HG03520 (cell line): ENCODE measurements around the gene WDR74.
"Not testable (repeated sequence)": the region's sequence is repeated elsewhere in the genome, so short reads cannot be mapped to it uniquely, and the experiment has no call there.

Source experiments
- ATAC-seq: cut with Tn5 transposase; IDR thresholded peaks from one replicate; pipeline ENCODE4 v1.9.1; 2021; ENCODE audit warnings: mild to moderate bottlenecking, moderate library complexity; ENCODE audit not compliant: unreplicated experiment

WDR74 gene

DNA sequence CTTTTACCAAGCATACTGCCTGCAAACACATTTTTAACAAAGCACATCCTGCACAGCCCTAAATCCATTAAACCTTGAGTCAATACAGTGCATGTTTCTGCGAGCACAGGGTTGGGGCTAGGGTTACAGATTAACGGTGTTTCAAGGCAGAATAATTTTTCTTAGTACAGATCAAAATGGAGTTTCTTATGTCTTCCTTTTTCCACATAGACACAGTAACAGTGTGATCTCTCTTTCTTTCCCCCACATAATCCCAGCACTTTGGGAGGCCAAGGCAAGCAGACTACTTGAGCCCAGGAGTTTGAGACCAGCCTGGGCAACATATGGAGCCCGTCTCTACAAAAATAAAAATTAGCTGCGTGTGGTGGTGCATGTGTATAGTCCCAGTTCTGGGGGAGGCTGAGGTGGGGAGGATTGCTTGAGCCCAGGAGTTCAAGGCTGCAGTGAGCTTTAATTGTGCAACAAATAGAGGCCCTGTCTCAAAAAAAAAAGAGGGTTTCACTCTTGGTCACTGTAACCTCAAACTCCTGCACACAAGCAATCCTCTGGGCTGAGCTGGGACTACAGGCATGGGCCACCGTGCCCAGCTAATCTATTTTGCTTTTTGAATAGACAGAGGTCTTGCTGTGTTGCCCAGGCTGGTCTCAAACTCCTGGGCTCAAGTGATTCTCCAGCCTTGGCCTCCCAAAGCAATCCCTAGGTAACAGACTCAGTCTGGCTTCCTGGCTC is 21.6 kb upstream of the WDR74 start:
- no peak for ATAC-seq

DNA sequence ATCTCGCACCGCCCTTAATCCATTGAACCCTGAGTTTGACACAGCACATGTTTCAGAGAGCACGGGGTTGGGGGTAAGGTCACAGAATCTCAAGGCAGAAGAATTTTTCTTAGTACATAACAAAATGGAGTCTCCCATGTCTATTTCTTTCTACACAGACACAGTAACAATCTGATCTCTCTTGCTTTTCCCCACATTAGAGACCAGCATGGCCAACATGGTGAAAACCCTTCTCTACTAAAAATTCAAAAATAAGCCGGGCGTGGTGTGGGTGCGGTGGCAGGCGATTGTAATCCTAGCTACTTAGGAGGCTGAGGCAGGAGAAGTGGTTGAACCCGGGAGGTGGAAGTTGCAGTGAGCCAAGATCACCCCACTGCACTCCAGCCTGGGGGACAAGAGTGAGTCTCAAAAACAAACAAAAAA is 19.9 kb upstream of the WDR74 start:
- ATAC-seq = not testable (repeated sequence)

DNA sequence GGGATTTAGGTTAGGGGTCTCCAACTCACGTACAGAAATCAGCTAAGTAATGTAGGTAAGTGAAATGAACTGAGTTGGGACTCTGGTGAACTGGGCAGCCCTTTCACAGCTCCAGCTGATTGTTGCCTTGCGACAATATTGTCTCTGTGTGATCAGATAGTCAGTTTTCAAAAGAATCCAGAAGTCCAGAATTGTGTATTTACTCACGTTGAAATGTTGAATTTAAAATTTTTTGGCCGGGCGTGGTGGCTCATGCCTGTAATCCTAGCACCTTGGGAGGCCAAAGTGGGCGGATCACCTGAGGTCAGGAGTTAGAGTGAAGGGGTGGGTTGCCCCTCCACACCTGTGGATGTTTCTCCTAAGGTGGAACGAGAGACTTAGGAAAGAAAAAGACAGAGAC is 18.8 kb upstream of the WDR74 start:
- ATAC-seq = no peak

DNA sequence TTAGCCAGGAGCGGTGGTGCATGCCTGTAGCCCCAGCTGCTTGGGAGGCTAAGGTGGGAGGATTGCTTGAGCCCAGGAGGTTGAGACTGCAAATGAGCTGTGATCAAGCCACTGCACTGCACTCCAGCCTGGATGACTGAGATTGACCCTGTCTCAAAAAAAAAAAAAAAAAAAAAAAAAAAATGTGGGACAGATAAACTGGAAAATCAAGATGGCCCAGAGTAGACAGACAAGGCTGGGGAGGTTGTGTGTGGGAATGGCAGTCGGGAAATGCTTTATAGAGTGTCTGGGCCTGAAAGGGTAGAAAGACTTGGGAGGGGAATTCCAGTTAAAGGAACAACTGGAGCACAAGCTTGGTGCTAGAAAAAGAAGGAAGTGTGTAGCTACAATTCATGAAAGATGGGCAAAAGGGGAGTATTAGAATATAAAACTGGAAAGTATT is 18.2 kb upstream of the WDR74 start:
- no peak for ATAC-seq

DNA sequence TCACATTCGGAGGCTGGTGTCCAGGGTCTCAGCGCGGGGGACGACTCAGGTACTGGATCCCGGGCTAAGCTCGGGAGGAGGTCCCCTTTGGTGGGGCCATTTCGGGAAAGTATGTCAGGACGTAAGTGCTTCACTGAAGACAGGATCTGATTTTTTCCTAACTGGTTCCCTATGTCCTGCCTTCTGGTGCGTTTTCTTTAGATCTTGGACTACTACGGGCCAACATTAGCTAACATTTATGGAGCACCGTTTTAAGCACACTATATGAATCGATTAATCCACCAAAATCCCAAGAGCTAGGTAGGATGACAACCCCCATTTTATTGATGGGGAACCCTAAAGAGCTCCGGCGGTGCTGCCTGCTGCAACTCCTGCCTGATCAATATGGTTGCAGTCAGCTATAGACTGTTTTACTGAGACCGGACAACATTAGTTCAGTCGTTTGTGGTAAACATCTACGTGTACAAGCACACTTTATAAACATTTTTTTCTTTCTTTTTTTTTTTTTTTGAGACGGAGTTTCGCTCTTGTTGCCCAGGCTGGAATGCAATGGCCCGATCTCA is 17.0 kb upstream of the WDR74 start:
- ATAC-seq = no peak

DNA sequence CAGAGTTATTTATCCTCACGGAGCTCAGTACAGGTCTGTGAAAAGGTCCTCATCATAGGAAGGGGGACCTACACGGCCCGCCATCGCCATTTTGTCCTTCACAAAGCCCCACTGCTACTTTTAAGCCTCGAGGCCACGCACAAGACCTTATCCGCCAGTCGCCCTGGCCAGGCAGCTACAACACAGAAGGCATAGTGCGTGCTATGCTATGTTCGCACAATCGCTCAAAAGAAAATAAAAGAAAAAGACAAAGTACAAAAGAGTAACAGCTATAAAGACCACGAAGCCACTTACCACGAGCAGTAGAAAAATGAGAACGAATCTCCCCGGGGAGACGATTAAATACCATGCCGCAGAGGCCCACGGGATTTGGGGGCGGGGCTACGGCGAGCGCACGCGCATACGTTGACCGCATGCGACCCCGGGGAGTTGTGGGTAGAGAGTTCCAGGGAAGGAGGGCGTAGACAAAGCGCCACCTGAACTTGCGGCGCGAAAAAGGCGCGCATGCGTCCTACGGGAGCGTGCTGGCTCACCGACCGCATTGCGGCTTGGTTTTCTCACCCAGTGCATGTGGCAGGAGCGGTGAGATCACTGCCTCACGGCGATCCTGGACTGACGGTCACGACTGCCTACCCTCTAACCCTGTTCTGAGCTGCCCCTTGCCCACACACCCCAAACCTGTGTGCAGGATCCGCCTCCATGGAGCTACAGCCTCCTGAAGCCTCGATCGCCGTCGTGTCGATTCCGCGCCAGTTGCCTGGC is 16.4 kb upstream of the WDR74 start:
- ATAC-seq = peak; percentile 83

DNA sequence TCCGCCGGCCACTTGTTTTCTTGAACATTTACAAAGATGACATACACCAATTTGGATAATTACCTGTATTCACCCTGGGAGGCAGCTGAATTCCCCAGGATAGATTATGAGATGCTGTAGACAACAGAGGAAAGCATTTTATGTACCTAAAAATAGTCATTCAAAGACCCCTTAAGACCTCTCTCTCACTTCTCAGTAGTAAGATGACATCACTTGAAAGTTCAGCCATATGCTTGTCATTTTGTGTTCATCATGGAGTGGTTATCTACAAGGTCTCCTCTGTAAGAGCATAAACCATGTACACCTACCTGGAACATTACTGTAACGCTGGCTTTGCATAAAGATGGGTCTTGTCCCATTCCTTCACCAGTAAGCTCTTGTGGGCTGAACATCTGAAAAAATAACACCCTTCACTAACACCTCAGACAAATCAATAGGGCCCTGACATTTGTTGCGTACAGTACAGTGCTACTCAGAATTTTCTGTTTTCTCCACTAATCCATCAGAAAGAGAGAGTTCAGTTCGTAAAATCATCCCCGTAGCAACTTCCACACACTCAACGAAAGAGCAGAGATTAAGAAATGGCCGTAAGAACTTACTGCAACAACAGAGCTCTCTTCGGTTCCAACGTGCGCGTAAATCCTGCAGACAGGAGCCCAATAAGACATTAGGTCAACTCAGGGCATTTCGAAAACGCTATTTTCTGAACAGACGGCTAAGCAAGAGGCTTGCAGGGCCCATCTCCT is 15.6 kb upstream of the WDR74 start:
- ATAC-seq = no peak

DNA sequence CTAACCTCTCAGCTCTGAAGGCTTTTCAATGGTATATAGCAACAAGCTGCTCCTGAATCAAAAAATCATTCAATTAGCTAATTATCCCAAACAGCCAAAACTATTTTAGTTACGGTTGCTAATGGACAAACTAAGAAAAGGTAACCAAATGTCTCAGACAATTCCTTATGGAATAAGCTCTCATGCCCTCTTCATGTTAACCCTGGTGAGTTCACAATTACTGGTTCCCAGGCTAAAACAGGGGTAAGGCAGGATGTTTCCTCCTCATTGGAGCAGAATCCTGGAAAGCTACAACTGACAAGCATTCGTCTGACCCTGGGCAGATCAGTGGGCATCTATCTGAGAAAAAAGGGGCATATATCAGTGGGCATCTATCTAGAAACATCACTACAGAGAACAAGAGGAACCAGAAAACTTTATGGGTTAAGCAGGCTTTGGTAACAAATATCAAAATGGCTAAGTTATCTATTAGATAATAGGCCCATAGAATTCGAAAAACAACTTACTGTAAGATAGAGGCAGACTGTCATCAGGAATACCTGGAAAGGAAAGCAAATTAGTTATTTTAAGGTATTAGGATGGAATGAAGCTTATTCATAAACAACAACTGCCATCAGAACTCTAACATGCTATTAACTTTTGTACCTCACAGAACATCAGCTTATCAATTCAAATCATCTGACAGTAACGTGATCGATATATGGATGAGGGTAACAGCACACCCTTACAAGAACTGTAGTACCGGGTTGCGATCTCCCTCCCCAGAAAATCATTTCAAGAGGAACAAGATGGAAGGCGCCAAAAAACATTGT is 14.8 kb upstream of the WDR74 start:
- no peak for ATAC-seq

DNA sequence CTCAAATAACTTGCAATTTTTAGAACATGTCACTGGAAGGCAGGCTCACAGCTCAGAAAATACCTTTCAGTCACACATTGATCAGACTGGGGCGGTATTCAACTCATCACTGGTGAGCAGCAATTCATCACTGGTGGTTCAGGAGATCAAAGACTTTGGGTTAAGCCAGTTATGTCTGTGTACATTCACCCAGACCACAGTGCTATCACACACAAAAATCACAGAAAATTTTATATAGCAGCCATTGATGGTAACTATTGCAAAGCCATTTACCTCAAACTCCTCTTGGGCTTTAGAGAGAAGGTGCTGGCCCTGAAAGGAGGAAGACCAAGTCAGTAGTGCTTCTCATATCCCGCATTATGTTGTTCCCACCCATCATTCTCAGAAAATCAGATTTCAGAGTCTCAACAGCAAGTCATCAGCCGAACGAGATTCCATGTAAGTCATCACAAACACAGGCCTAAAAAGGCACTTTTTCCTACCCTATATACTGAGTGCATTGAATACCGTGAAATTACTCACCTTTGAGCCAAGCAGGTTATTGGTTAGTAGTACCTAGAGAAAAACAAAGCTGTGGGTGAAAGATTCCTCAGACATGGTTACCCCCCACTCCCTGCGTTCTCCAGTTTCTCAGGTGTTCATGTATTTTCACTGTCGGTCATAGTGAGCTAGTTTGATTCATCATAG is 14.0 kb upstream of the WDR74 start:
- ATAC-seq = no peak

DNA sequence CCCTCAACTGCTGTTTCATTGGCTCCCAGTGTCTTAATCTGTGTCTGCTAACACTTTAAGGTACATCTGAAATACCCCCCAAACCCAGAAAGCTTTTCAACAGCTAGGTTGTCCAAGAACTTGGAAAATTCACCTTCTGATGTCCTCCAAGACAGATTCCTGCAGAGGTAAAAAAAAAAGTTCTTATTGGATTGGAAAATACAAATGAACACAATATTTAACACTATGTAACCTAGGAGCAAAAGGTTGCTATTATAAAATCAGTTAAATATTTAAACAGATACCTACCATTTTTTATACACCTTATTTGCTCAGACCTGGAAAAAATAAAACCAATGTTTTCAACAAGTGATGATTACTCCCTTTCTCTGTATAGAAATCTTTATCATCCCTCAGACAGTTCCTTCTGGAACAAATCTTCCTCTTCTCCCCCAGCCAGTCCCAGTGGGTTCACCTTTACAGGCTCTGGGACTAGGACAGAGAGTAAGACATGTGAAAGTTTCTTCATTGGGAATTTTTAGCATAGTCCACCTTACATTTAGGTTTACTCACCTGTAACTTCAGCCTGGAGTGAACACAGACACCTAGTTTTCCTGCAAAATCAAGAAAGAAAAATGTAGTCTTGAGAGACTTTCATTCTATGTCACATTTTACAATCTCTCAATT is 13.3 kb upstream of the WDR74 start:
- no peak for ATAC-seq

DNA sequence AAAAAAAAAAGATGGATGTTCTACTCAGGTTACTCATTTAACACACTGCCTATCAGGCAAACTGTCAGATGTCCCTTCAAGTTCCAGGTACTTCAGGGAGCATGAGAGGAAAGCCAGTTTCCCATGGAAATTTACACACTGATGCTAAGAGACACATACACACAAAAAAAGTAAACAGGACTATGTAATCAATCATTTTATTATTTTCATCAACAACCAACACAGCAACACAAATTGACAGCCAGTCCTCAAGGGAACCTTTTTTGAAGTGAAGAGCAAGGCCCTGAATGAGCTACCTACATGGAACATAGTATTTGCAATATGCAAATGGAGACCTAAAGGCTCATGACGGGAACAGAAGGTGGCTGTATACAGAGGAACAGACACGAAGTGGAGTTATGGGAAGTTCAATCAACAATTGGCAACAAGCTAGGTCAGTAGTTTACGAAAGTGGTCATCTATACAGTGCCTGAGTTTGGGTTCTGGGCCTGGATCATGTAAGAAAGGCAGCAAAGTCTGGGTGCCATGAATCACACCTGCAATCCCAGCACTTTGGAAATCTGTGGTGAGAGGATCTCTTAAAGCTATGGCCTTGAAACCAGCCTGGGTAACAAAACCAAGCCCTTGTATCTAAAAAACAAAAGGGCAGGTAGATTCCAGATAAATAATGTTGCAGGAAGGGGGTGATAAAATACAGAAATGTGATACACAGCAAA is 12.6 kb upstream of the WDR74 start:
- no peak for ATAC-seq

DNA sequence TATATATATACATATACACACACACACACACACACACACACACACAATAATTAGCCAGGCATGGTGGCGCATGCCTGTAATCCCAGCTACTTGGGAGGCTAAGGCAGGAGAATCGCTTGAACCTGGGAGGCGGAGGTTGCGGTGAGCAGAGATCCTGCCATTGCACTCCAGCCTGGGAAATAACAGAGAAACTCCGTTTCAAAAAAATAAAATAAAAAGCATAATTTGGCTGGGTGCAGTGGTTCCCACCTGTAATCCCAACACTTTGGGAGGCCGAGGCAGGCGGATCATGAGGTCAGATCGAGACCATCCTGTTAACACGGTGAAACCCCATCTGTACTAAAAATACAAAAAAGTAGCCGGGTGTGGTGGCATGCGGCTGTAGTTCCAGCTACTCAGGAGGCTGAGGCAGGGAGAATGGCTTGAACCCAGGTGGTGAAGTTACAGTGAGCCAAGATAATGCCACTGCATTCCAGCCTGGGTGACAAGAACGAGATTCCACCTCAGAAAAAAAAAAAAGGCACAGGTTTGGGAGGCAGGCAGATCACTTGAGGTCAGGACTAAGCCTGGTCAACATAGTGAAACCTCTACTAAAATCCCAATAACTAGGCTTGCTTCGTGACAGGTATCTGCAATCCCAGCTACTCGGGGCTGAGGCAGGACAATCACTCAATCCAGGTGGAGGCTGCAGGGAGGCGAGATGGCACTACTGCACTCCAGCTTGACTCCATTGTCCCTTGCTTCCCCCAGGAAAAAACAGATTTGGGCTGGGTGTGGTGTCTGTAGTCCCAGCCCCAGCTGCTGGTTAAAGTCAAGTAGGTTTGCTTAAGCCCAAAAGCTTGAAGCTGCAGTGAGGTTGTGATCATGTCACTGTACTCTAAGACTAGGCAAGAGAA is 11.8 kb upstream of the WDR74 start:
- ATAC-seq = no peak

DNA sequence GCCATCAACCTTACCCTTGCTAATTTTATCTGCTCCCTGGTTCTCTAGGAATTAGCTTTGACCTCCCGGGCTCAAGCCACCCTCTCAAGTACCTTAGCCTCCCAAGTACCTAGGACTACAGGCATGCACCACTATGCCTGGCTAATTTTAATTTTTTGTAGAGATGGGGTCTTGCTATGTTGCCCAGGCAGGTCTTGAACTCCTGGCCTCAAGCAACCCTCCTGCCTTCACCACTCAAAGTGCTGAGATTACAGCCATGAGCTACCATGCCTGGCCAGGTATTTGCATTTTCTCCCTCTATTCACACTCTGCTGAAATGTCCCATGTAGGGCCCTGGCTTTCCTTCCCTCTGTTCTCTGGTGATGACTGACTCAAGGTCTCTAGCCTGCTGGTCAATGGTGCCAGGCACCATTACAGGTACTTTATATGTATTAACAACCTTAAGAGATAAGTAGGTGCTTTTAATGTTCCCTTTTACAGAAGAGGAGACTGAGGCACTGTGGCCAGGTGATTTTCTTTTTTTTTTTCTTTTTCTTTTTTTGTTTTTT is 8.5 kb upstream of the WDR74 start:
- no peak for ATAC-seq

DNA sequence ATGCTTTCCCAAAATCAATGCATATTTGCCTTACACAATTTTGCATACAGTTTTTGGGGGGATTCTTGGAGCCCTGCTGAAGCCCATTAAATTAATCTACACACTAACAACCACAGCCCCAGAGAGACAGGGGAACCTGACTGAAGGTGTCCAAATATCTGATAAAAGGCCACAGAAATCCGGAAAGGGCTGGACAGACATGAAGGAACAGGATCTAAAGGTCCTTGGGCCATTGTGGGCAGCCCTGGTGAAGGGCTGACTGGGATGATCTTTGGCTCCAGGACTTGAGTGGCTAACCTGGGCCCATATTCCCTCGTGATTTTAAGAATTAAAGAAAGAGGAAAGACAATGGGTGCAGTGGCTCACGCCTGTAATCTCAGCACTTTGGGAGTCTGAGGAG is 6.8 kb upstream of the WDR74 start:
- no peak for ATAC-seq

DNA sequence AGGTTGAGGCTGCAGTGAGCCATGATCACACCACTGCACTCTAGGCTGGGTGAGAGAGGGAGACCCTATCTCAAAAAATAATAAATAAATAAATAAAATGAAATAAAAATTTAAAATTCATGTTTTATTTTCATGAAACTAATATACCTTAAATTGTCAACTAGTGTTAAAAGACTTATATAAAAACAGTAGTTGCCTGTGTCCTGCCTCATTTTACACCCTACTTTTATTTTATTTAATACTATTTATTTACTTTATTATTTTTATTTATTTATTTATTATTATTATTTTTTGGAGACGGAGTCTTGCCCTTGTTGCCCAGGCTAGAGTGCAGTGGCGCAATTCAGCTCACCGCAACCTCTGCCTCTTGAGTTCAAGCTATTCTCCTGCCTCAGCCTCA is 4.8 kb upstream of the WDR74 start:
- no peak for ATAC-seq

DNA sequence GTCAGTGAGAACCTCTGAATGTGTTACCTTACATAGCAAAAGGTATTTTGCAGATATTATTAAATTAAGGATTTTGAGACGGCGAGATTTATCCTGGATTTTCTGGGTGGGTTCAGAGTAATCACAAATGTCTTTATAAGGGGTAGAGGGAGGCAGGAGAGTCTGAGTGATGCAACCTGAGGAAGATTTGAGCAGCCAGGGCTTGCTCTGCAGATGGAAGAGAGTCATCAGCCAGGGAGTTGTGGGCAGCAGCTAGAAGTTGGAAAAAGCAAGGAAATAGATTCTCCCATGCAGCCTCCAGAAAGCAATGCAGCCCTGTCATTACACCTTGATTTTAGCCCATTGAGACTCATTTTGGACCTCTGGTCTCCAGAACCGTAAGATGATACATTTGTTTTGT is 4.1 kb upstream of the WDR74 start:
- no peak for ATAC-seq

DNA sequence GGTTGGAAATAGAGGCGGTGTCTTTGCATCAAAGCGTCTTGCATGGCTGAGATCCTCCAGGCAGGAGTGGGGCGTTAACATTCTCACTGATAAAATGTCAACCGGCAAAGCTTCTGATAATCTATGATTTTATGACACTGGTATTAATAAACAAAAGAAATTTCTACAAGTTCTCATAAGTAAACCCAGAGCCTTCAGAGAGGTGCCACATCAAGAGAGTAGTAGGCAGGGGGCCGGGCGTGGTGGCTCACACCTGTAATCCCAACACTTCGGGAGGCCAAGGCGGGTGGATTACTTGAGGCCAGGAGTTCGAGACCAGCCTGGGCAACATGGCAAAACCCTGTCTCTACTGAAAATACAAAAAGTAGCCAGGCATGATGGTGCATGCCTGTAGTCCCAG is 3.5 kb upstream of the WDR74 start:
- ATAC-seq = not testable (repeated sequence)
